Right lobe of liver (tissue), 6 donors: Measurements from ENCODE around the gene CA12. TPM values are rescaled to one million over a fixed set of nuclear protein-coding genes. Genes with fewer than 3 reads are reported as not detected.

ENCODE experiments used
- ATAC-seq, 4 donors: fragments of 200-7000 bp; cut with Tn5 transposase; one replicate each; pipeline ENCODE4 v1.9.1; 2020; ENCODE audit warnings: mild to moderate bottlenecking in 4 of 4, moderate library complexity in 4 of 4
- DNase-seq, 3 donors: peaks; one replicate each; pipeline ENCODE4 v3.0.0-alpha.2; 2020
- H3K27ac ChIP-seq, 3 donors: fragments of 200-600 bp; one replicate each; pipeline ENCODE4 v1.8.0; 2022
- H3K27me3 ChIP-seq, 2 donors: fragments of 200-600 bp; one replicate each; pipeline ENCODE4 v1.8.0; 2022
- H3K36me3 ChIP-seq, 4 donors: fragments of 200-600 bp; sonication (generic) in 1 of 4; one replicate each; pipeline versions ENCODE4 v1.5.1 to v1.8.0; 2017 to 2022; ENCODE audit warnings: control low read depth in 1 of 4
- H3K4me1 ChIP-seq, 4 donors: fragments of 200-600 bp; sonication (generic) in 1 of 4; one replicate each; pipeline versions ENCODE4 v1.5.1 to v1.8.0; 2017 to 2022; ENCODE audit warnings: control low read depth in 1 of 4
- H3K4me3 ChIP-seq, 3 donors: fragments of 200-600 bp; one replicate each; pipeline ENCODE4 v1.8.0; 2022
- H3K9me3 ChIP-seq, 4 donors: fragments of 200-600 bp; sonication (generic) in 1 of 4; one replicate each; pipeline versions ENCODE4 v1.5.1 to v1.8.0; 2017 to 2022; ENCODE audit warnings: control low read depth in 1 of 4
- CTCF ChIP-seq, 4 donors: fragments of 200-600 bp in 3 of 4; fragments of 450-650 bp in 1 of 4; IDR thresholded peaks; one replicate each; pipeline versions ENCODE4 v1.5.1 to v1.8.0; 2016 to 2022; ENCODE audit warnings: antibody characterized with exemption in 4 of 4, mild to moderate bottlenecking in 2 of 4
- POLR2A ChIP-seq: fragments of 450-650 bp; IDR thresholded peaks from one replicate; pipeline ENCODE4 v1.6.1; 2017; ENCODE audit warnings: antibody characterized with exemption, mild to moderate bottlenecking
- WGBS: methylation state at CpG from one replicate; pipeline ENCODE4 v1.1.6; 2018; ENCODE audit warnings: low coverage, low lambda C conversion rate; ENCODE audit not compliant: insufficient coverage; ENCODE audit errors: missing lambda C conversion rate; 5-methylcytosine and 5-hydroxymethylcytosine counted together
- intact Hi-C, 2 donors: fragments of 100-400 bp; cut with DNase I; formaldehyde crosslinking; loops; one replicate each; pipeline versions ENCODE4 v1.11.2 to v1.14.1; 2022
- total RNA-seq, 6 experiments: library from RNA; depleted of rRNA in 2 of 6; stranded (reverse); fragments of >200 nt in 2 of 6; fragmentation: NEBNext Ultra II Directional in 3 of 6; extraction: Animal tissue kit (Norgen Biotek cat#: 25700) in 3 of 6; gene quantifications; one replicate each; pipeline versions ENCODE4 v1.1.0 to v1.2.4, GENCODE V29; 2016 to 2023
- donor health status: DM: no; HTN: yes; CAD: no.
- donor health status: DM: no; HTN: no; CAD: no.
- donor health status: DM: no; HTN: no; CAD: no.
- donor health status: DM: no; HTN: yes; CAD: no.
- donor health status: DM: no; HTN: yes; CAD: no.

Gene CA12
- total RNA-seq, 6 experiments from 2014 or later = 0.02 to 18.3 (median 1.4) TPM

DNA sequence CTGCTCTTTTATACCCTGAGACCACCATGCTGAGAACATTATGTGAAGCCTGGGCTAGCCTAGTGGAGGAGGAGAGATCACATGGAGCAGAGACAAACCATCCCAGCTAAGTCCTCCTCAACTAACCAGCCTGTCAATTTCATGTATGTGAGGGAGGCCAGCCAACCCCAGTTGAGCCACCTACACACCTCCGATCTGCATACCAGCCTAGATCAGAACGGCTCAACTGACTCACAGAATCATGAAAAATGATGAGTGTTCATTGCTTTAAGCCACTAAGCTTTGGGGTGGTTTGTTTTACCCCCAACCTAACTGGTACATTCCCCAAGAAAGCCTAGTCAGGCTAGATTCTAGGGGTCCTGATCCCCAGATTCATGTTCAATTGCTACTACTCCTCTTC lies 19.4 kb upstream of the CA12 start:
- ATAC-seq (no peak), DNase-seq (peak in 1 of 3 donors; percentile 19)
- H3K9me3 ChIP-seq = no peaks in the 10 kb centered on the region
- intact Hi-C loops = loop anchor here in 1 of 2 donors (5.0 kb wide), 1 partner anchor 109 kb away; no protein-coding TSS in a partner anchor
- no CpG with 5 or more reads among the region's 2 CpGs for WGBS
- H3K4me1 ChIP-seq = peaks cover 0 to 5% (median 0%) of the 10 kb centered on the region in 4 donors
- no peaks in the 10 kb centered on the region for H3K27me3 ChIP-seq
- no peaks in the 10 kb centered on the region for H3K36me3 ChIP-seq
- H3K4me3 ChIP-seq = no peak overlapping the region
- H3K27ac ChIP-seq = no peak overlapping the region
- TF ChIP-seq CTCF (IDR thresholded peaks at IDR 0.05) = no peak
- TF ChIP-seq POLR2A = no peak

- no peak for TF ChIP-seq CTCF (IDR thresholded peaks at IDR 0.05)
- no peak for TF ChIP-seq POLR2A
- Histone ChIP-seq H3K27me3 (no peaks in the 10 kb centered on the region), H3K9me3 (no peaks in the 10 kb centered on the region), H3K4me3 (no peak overlapping the region), H3K36me3 (no peaks in the 10 kb centered on the region), H3K4me1 (no peaks in the 10 kb centered on the region), H3K27ac (no peak overlapping the region)
- intact Hi-C loops = no loop called here
- DNase-seq (peak in 1 of 3 donors; percentile 1), ATAC-seq (no peak)
- 73% methylated on average over 2 of the region's 2 CpGs for WGBS
Measured at GRCh38 chr15:63398456-63398855, 16.8 kb upstream of the CA12 start.

- Histone ChIP-seq H3K36me3 (no peaks in the 10 kb centered on the region), H3K4me1 (no peaks in the 10 kb centered on the region), H3K9me3 (no peaks in the 10 kb centered on the region), H3K27me3 (no peaks in the 10 kb centered on the region), H3K27ac (no peak overlapping the region), H3K4me3 (no peak overlapping the region)
- no peak for DNase-seq
- TF ChIP-seq POLR2A (no peak), CTCF (IDR thresholded peaks at IDR 0.05) (no peak)
- peak in 1 of 4 donors; percentile 43 for ATAC-seq
- intact Hi-C loops = no loop called here
- WGBS = 84% methylated on average over 8 of the region's 8 CpGs
Measured at GRCh38 chr15:63396152-63396928, 14.7 kb upstream of the CA12 start.

GRCh38 chr15:63395730-63396151 lies 14.1 kb upstream of the CA12 start:
- WGBS = 60% methylated on average over 4 of the region's 4 CpGs
- Histone ChIP-seq H3K4me3 (no peak overlapping the region), H3K27me3 (no peaks in the 10 kb centered on the region), H3K4me1 (no peaks in the 10 kb centered on the region), H3K27ac (no peak overlapping the region), H3K9me3 (no peaks in the 10 kb centered on the region), H3K36me3 (no peaks in the 10 kb centered on the region)
- DNase-seq = no peak
- intact Hi-C loops = no loop called here
- peak in 1 of 4 donors; percentile 58 for ATAC-seq
- TF ChIP-seq POLR2A = no peak
- no peak for TF ChIP-seq CTCF (IDR thresholded peaks at IDR 0.05)
